Stimulated activated CD4-positive, alpha-beta T cell treated with anti-CD3 and anti-CD28 coated beads, TNF-alpha, amount 100 ng/mL, for 4 hours (primary cell): ENCODE measurements around the gene CALML5.

Experiments
- DNase-seq, 3 experiments: peaks; one replicate each; pipeline ENCODE4 v3.0.0-alpha.2; 2020; ENCODE audit warnings: low read depth in 3 of 3

CALML5 gene

DNA sequence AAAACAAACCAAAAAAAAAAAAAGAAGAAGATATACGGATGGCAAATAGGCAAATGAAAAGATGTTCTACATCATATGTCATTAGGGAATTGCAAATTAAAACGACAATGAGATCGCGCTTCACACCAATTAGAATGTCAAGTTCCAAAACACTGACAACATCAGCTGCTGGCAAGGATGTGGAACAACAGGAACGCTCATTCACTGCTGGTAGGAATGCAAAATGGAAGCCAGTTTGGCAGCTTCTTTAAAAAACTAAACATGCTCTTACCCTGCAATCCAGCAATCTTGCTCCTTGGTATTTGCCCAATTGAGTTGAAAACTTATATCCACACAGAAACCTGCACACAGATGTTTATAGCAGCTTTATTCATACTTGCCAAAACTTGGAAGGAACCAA lies 34.8 kb downstream of the CALML5 start:
- DNase-seq = no peak

DNA sequence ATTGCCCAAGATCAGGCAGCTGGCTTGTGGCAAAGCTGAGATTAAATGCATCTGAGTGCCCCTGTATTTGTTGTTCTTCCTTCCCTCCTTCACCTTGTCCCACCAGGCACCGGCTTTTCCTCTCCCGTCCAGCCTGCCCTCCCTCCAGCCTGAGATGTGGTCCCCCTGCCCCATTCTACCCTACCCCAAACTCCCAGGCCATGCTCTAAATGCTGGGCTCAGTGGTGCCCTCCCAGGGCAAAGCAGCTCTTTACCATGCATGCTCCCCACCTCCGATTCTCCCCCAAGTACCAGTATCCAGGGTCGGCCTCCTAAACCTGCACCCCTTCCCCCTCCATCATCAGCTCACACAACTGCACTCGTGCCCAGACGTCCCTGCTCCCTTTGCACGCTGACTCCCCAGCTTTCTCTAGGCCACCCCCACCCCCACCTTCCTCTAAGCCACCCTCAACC lies 36.5 kb downstream of the CALML5 start:
- no peak for DNase-seq

DNA sequence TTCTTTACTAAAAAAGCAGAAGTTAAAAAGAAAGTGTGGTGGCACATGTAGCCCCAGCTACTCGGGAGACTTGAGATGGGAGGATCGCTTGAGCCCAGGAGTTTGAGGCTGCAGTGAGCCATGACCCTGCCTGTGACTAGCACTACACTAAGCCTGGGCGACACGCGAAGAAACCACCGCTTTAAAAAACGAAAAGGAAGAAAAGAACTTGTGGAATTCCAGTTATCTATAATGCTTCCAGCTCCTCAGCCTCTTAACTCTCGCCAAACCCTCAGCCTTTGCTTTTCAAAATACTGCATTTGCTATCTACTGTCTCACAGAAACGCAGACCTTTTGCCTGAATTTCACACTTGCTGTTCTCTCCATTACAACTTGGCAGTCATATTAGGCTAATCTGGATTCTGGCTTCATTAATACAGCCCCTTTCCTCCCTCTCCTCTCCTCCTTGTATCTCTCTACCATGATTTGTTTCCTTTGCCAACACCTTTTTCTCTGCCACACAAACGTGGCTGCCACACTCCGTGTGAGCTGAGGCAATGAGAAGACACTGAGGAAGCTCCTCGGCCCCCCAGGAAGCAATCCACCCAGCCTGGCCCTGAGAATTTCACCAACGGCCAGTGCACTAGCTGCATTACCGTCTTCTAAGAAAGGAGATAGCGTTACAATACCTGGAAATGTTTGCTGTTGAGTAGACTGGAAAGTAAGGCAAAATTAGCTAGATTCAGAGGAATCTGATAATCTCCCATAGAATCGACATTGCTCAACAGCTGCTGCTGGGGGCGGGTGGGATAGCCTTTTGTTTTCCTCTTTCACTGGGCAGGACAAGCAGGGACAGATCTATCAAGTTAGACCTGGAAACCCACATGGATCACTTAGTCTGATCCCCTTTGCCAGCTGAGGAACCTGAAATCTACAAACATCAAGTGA lies 37.2 kb downstream of the CALML5 start:
- DNase-seq = no peak

DNA sequence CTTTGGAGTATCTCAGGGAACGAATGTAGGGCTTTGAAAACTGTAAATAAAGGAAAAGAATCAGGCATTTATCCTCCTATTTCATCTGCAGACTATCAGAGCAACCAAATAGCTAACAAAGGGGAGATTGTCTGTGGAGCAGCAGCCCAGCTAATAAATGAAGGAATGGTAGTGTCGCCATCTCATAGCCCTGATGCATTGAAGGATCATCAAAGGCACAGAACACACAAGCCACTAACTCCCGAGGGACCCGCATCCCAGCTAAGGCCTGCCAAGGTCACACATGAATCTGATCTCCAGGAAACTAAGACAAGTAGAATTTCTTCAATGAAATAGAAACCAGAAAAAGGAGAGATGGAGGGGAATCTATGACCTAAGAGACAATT lies 38.2 kb downstream of the CALML5 start:
- DNase-seq = no peak

DNA sequence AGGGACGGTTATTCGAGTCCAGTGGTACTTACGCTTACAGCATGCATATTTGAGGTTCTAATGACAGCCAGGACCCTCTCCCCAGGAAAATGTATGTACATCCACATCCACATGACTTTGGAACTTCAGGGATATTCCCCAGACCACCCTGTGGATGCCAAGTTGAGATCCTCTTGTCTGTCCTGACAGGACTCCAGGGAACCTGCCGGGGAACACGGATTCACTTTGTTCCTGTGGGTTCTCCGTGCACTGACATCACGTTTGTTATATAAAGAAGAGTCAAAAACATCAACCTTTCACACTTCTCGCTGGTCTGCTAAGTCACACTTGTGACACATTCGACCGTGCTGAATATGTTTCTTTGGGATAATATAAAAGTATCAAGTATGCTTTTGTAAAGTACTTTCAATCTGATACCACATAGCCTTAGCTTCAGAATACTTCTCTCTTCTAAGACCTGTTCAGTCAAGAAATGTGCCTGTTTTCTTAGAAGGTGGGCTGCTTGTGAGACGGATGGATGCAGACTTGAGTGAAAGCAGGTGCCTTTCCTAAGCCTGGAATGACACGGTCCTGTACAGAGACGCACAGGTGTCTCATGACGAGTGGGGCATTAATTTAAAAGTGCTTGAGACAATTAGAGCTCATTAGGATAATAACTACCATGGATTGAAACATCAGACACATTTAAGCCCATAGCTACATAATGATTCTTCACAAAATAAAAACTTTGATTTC lies 38.7 kb downstream of the CALML5 start:
- DNase-seq = no peak

DNA sequence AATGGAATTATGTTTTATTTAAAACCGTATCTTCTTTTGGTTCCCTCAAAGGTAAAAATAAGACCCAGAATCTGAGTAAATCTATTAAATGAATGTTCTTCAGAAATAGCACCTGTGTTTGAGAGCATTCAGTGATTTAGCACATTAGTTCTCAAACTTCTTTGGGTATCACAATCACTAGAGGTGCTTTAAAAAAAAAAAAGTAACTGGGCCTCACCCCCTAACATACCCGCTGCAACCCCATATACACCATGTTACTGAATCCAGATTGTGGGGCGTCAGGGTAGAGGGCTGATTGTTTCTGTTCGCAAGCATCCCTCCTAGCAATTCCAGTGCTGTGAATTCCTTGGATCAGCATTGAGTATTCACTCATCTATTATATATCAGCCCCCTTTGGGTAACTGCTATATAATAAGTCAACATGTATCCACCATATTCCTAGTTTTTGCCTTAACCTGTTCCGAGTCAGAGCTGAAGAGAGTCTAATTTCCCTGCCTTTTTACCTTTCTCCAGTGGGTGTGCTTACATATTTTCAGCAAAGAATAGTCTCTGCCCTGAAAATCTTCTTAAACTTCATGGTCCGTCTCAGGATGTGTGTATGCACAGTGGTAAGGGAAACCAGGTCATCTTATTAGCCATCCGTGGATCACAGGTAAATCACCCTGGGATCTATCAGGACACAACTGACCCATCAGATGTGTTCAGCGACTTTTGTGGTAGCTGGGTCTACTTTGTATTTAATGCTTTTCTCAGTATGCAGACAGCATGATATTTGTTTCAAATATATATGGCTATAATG lies 40.2 kb downstream of the CALML5 start:
- no peak for DNase-seq

DNA sequence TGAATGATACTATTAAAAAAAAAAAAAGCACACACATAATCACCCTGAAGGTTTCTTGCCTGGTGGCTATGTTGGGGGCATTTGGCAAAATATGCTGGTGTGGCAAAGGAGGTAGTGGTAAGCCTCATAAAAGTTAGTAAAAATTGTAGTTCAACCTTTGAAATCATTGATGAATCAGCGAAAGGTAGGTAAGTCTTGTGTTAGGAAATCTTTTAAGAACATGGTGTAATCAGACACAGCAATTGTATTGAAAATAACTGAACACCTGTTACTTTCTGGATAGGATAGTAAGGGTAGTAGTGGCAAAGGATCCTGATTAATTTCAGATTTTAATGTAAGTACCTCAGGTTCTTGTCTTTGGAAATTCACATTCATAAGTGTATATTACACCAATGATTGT lies 40.9 kb downstream of the CALML5 start:
- no peak for DNase-seq

DNA sequence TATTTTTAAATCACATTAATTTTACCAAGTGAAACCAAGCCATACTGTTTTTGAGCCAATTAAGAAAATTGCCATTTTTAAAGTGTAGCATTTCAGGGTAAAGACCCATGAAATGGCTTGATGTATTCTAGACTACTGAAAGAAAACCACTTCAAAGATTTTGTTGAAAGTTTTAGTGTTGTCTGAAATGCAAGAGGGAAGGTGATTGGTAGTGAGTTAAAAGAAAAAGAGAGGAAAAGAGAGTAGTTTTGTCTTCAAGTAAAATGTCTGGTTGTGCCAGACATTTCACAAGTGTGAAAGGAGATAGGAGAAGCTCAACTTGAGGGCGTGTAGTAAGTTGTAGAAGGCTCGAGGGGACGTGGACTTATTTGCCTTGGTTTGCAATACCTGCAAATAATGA lies 41.6 kb downstream of the CALML5 start:
- no peak for DNase-seq

DNA sequence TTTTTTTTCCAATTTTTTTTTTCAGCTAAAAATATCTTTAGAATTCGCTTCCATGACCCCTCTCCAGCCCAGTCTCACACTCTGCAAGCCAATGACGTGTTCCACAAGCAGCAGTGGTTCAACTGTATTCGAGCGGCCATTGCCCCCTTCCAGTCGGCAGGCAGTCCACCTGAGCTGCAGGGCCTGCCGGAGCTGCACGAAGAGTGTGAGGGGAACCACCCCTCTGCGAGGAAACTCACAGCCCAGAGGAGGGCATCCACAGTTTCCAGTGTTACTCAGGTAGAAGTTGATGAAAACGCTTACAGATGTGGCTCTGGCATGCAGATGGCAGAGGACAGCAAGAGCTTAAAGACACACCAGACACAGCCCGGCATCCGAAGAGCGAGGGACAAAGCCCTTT lies 42.8 kb downstream of the CALML5 start:
- no peak for DNase-seq

DNA sequence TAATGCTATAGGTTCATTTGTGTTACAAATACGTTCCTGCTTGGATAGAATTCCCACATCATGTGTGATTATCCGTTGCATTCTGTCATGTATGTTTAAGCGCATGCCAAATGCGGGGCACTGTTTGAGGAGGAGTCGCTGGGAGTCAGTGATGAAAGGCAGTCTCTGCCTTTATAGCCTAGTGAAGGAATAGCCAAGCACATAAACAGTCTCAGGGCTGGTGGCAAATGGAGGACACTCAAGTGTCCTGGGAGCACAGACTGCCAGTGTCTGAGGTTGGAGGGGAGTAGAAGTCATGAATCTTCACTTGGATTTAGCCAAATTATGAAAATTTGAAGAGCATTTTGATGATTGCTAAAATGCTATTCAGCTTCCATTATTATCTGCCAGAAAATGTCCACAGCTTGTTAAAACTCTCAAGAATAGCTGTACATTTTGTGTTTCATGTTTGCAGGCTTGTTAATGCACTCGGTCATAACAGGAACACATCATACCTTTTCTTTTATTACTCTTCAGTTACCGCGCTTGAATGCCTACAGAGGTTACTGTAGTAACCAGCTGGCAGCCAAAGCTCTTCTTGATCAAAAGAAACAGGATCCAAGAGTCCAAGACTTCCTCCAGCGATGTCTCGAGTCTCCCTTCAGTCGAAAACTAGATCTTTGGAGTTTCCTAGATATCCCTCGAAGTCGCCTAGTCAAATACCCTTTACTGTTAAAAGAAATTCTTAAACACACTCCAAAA lies 45.5 kb downstream of the CALML5 start:
- no peak for DNase-seq

DNA sequence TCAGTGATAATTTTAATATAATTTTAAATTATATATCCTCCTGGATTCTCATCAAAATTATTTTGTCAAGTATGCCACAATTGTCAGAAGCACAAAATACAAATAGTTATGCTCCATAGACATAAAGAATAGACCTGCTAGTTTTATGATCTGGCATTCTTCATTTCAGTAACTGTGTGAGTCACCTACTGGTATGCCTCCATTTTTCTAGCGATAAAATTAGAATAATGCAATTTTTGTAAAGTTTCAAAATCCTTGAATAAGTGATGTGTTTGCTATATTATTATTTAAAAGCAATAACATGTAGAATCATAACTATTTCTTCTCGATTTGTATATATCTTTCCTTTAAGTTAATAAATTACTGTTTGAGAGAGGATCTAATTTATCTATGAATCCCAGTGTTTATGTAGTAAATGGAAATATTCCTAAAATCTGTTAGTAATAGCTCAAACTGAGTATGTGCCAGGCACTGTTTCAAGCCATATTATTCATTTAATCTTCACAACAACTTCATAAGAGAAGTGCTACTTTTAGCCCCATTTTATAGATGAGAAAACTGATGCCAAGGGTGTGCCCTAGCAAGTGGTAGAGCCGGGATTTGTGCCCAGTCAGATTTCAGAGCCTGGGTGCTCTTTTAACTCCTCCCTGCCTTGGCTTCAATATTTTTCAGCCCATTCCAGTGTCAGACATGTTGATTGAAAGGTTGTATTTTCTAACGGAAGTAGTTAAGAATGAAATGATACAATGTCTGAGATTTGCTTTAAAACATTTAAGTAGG lies 48.6 kb downstream of the CALML5 start:
- no peak for DNase-seq

DNA sequence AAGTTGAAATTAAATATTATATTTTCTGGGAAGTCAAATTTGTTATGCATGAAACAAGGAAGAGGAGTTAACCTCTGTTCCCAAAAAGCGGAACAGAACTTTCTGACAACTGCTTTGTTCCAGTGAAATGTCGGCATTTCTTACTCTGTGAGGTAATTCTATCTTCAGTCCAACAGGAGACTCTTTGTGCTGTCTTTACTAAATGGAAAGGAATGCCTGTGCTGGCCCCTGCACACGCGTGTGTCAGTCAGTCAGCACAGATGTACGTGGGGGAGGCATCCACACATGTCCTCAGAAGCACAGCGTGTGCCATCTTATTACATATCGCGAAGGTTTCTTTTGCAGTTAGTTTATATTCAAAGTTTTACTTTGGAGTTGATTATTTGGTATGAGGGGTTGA lies 49.5 kb downstream of the CALML5 start:
- no peak for DNase-seq

DNA sequence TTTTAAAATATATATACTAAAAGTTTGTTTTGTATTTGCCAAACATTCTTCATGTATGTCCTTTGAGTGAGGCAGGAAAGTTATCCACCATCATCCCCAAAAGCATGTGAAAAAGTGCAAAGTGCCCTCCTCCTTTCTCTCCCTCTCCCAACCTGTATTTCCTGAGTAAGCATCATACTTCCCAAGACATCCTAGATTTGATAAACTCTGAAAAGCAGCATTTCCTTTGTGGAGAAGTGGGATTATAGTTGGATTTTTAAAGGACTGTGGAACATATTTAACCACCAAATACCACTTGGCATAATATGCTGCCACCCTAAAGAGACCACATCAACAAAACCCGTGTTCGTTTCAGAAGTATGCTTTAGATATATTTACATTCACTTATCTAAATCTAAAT lies 50.1 kb downstream of the CALML5 start:
- DNase-seq = no peak
